Left colon (tissue), 2 donors: Measurements from ENCODE around the gene SBF2. TPM values are rescaled to one million over a fixed set of nuclear protein-coding genes. Genes with fewer than 3 reads are reported as not detected.
A peak's percentile ranks its signal among the peaks of the same experiment; 100 is the strongest.
"Not testable (repeated sequence)": the region's sequence is repeated elsewhere in the genome, so short reads cannot be mapped to it uniquely, and the experiment has no call there.

Experiments used
- ATAC-seq: fragments of 200-7000 bp; cut with Tn5 transposase; one replicate; pipeline ENCODE4 v1.9.1; 2020; ENCODE audit warnings: mild to moderate bottlenecking, moderate library complexity
- DNase-seq, 2 donors: peaks; one replicate each; pipeline ENCODE4 v3.0.0-alpha.2; 2020
- intact Hi-C, 2 donors: fragments of 100-400 bp; cut with DNase I in 1 of 2; cut with micrococcal nuclease in 1 of 2; formaldehyde crosslinking; loops; one replicate each; pipeline versions ENCODE4 v1.11.2 to v1.14.0; 2022; cut with DNase I, micrococcal nuclease
- total RNA-seq, 2 donors: library from RNA; stranded (reverse); fragmentation: NEBNext Ultra II Directional; extraction: Animal tissue kit (Norgen Biotek cat#: 25700); gene quantifications; one replicate each; pipeline ENCODE4 v1.2.1, GENCODE V29; 2021
- donor health status: DM: no; HTN: no; CAD: no.
- donor health status: DM: yes; HTN: yes; CAD: no.

SBF2 gene
- total RNA-seq, 2 donors from 2014 or later = 46.4 to 49.9 TPM

- ATAC-seq (no peak), DNase-seq (no peak)
- intact Hi-C loops = no loop called here
Measured at GRCh38 chr11:10005955-10006525, 288.0 kb downstream of the SBF2 start.

- ATAC-seq (no peak), DNase-seq (no peak)
- intact Hi-C loops = no loop called here
Measured at GRCh38 chr11:10004526-10005113, 289.4 kb downstream of the SBF2 start.

GRCh38 chr11:10002221-10002620, 291.8 kb downstream of the SBF2 start:
- ATAC-seq (no peak), DNase-seq (no peak)
- intact Hi-C loops = no loop called here

- intact Hi-C loops = no loop called here
- no peak for ATAC-seq
- DNase-seq = no peak
Measured at GRCh38 chr11:9992306-9992705, 301.7 kb downstream of the SBF2 start.

GRCh38 chr11:9990221-9990973, 303.6 kb downstream of the SBF2 start:
- DNase-seq = no peak
- ATAC-seq = no peak
- intact Hi-C loops = no loop called here

GRCh38 chr11:9987303-9987702, 306.7 kb downstream of the SBF2 start:
- ATAC-seq, DNase-seq, intact Hi-C loops: not testable (repeated sequence)

GRCh38 chr11:9982796-9983579, 311.0 kb downstream of the SBF2 start:
- intact Hi-C loops = no loop called here
- DNase-seq = peak; percentile 46 to 52
- ATAC-seq = peak; percentile 59

- intact Hi-C loops = no loop called here
- ATAC-seq = no peak
- DNase-seq = no peak
Measured at GRCh38 chr11:9982127-9982795, 311.8 kb downstream of the SBF2 start.

DNA sequence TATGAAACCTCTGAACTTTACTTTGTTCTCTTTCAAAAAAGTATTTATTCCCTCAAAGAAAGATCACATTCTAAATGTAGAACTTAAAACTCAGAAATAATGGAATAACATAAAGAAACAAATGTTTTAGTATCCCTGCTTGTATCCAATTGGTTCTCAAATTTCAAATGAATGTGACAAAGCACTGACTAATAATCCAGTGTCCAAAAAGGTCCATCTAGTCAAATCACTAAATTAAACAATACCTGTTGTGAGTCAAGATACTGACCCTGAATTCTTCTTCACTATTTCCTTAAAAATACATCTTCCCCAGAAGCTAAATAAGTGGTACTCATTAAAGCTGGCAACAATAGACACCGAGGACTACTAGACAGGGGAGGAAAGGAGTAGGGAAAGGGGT, 313.1 kb downstream of the SBF2 start:
- DNase-seq (no peak), ATAC-seq (no peak)
- intact Hi-C loops = no loop called here

DNA sequence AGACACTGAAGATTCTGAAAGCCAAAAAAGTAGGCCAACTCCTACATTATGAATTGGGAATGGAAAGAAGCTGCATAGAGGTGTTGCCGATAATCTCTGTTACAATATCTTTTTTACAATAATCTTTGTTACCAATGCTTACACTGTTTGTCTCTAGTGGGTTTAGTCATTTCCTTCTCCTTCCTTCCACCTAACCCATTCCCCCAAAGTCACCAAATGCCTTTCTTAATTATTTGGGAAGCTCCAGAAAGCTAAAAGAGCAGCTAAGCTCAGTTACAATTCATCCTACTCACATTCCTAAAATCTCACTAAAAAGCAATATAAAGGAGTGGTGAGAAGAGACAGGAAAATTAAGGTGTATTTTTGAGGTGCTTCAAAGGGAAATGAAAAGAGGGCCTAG, 316.5 kb downstream of the SBF2 start:
- DNase-seq (no peak), ATAC-seq (no peak)
- intact Hi-C loops = no loop called here

DNA sequence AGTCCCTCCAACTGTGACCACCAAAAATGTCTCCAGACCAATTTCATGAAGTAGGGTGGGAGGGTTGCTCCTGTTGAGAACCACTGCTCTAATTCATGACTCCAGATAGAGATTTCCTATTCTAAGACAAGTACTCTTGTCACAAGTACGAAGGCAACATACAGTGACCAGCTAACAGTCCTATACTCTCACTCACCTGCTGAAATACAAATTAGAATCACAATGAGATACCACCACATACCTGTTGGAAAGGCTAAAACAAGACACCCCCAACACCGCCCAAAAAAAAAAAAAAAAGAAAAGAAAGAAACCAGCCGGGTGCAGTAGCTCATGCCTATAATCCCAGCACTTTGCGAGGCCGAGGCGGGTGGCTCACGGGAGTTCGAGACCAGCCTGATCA, 319.6 kb downstream of the SBF2 start:
- ATAC-seq (no peak), DNase-seq (no peak)
- intact Hi-C loops = loop anchor here in 1 of 2 donors (5.0 kb wide), 1 partner anchor 217 kb away; no protein-coding TSS in a partner anchor

DNA sequence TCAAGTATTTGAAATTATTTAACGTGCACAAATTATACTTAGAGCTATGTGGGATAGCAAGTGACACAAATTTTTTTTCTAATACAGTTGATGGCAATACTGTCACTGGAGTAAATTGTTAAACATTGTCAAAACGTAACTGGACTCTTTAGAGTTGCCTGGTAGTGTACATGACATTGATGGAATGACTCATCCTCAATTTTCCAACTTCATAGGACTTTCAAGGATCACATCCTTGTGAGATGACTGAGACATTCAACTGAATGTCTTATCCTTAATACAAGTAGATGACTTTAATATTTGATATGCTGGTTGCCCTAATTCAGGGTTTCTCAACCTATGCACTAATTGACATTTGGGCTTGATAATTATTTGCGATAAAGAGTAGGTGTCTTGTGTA, 320.1 kb downstream of the SBF2 start:
- intact Hi-C loops = loop anchor here in 1 of 2 donors (5.0 kb wide), 1 partner anchor 217 kb away; no protein-coding TSS in a partner anchor
- DNase-seq (no peak), ATAC-seq (no peak)

DNA sequence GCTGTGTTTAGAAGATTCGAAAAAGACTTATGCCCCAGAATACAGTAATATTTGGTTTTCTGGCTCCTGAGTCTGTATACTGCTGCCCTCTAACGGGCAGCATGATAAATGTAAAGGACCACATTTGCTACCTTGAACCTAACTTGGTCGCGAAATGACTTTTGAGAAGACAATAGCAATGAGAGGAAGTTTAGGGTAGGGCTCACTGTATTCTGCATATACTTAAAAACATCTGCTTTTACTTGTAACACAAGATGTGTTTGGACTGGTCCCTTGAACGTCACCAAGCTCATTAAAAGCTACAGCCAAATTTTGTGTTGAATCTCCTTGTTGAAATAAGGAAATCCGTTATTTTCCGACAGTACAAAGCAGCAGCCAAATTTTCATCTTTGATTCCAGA, 321.0 kb downstream of the SBF2 start:
- ATAC-seq (peak; percentile 67), DNase-seq (peak in 1 of 2 donors; percentile 11)
- intact Hi-C loops = loop anchor here in 1 of 2 donors (5.0 kb wide), 1 partner anchor 216 kb away; no protein-coding TSS in a partner anchor

DNA sequence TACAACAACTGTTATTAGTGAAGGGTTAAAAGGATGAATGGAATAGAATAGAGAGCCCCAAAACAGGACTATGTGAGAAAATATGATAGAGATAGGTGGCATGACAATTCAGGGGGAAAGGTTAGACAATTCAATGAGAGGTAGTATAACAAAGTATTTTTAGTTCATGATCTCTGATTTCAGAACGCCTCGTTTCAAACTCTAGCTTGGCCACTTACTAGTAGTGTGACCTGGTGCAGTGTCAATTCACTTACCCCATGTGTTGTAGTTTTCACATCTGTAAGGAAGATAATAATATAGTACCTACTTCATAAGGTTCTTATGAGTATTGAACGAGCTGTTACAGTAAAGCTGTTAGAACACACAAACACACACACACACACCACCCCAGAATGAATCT, 322.1 kb downstream of the SBF2 start:
- ATAC-seq (no peak), DNase-seq (no peak)
- intact Hi-C loops = loop anchor here in 1 of 2 donors (5.0 kb wide), 1 partner anchor 215 kb away; no protein-coding TSS in a partner anchor

GRCh38 chr11:9969068-9969467, 325.0 kb downstream of the SBF2 start:
- no peak for ATAC-seq
- no peak for DNase-seq
- intact Hi-C loops = loop anchor here in 1 of 2 donors (10.0 kb wide), 1 partner anchor 104 kb away; no protein-coding TSS in a partner anchor

- intact Hi-C loops = loop anchor here in 1 of 2 donors (10.0 kb wide), 1 partner anchor 98 kb away; no protein-coding TSS in a partner anchor
- ATAC-seq = no peak
Measured at GRCh38 chr11:9962722-9963121, 331.3 kb downstream of the SBF2 start.

GRCh38 chr11:9957072-9957471, 336.9 kb downstream of the SBF2 start:
- no peak for ATAC-seq
- intact Hi-C loops = no loop called here

More at GRCh38 chr11:9962722-9963121, 331.3 kb downstream of the SBF2 start:
- no peak for DNase-seq

GRCh38 chr11:9956483-9956882, 337.5 kb downstream of the SBF2 start:
- no peak for DNase-seq
- intact Hi-C loops = no loop called here
- ATAC-seq = no peak

More at GRCh38 chr11:9957072-9957471, 336.9 kb downstream of the SBF2 start:
- DNase-seq = no peak
